Mammary epithelial cell (primary cell): ENCODE data around the gene CST4.

Experiments used
- EZH2 ChIP-seq: IDR thresholded peaks from 2 replicates; pipeline ENCODE4 v1.6.1; 2012; ENCODE audit warnings: low read length, inconsistent platforms, borderline replicate concordance
- TF ChIP-seq, protein P1 (sequence below), 2 donors: IDR thresholded peaks in 1 of 2; conservative IDR thresholded peaks in 1 of 2; 2 replicates each; pipeline ENCODE4 v1.5.1; 2011 to 2012; ENCODE audit warnings: inconsistent platforms in 2 of 2, low read length in 2 of 2, mild to moderate bottlenecking in 2 of 2, control low read depth in 1 of 2, low read depth in 1 of 2; ENCODE audit not compliant: insufficient read depth in 1 of 2; ENCODE audit errors: extremely low read depth in 1 of 2

DNA sequence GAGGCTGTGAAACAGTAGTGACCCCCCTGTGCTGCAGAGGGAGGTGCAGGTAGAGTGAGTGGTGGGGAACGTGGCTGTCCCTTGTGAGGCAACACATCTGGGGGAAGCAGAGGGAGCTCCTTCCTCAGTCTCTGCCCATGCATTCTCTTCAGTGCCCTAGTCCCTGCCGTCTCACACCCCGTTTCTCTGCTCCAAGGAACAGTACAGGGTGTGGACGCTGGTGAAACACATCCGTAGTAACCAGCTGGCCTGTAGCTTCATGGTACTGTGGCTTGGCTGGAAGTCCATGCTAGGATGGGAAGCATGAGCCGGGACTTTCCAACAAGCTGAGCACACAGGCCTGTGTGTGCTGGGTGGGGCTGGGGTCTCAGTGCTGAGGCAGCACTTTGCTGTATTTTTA, 25.7 kb downstream of the CST4 start:
- TF ChIP-seq, protein P1, sequence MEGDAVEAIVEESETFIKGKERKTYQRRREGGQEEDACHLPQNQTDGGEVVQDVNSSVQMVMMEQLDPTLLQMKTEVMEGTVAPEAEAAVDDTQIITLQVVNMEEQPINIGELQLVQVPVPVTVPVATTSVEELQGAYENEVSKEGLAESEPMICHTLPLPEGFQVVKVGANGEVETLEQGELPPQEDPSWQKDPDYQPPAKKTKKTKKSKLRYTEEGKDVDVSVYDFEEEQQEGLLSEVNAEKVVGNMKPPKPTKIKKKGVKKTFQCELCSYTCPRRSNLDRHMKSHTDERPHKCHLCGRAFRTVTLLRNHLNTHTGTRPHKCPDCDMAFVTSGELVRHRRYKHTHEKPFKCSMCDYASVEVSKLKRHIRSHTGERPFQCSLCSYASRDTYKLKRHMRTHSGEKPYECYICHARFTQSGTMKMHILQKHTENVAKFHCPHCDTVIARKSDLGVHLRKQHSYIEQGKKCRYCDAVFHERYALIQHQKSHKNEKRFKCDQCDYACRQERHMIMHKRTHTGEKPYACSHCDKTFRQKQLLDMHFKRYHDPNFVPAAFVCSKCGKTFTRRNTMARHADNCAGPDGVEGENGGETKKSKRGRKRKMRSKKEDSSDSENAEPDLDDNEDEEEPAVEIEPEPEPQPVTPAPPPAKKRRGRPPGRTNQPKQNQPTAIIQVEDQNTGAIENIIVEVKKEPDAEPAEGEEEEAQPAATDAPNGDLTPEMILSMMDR (conservative IDR thresholded peaks at IDR 0.05 in 1 of 2, IDR thresholded peaks at IDR 0.05 in 1 of 2; ENCODE audit: extremely low read depth in 1 of 2, insufficient read depth in 1 of 2, low read depth in 1 of 2, low read length in 2 of 2) = no peak
- TF ChIP-seq EZH2 = no peak
